GM12878 (cell line): Measurements from ENCODE around the gene SENP8. TPM values are rescaled to one million over a fixed set of nuclear protein-coding genes. Genes with fewer than 3 reads are reported as not detected.

Source experiments
- ATAC-seq: fragments of 200-7000 bp; cut with Tn5 transposase; 3 replicates; pipeline ENCODE4 v1.9.1; 2020; ENCODE audit warnings: mild to moderate bottlenecking, moderate library complexity
- BruUV-seq: library from RNA; stranded (reverse); fragments of 400-500 nt; replicated peaks from 2 replicates; lab custom pipeline; 2021; lab: Mats Ljungman, UMichigan
- CTCF ChIA-PET: fragments of 300-600 bp; sonication (Branson Sonifier 250); formaldehyde crosslinking; extraction: SDS; loops from one replicate; lab custom pipeline; 2021; ENCODE audit warnings: inconsistent platforms; lab: Yijun Ruan, JAX
- POLR2A ChIA-PET: fragments of 350-600 bp; formaldehyde crosslinking; extraction: SDS; loops from one replicate; lab custom pipeline; 2021; ENCODE audit warnings: inconsistent platforms; lab: Charles Lee
- RAD21 ChIA-PET: fragments of 300-600 bp; sonication (Branson Sonifier 250); formaldehyde crosslinking; loops from one replicate; lab custom pipeline; 2023; ENCODE audit warnings: antibody characterized with exemption; ENCODE audit not compliant: unreplicated experiment; lab: Charles Lee
- SMC1A ChIA-PET: fragments of 300-600 bp; sonication (Branson Sonifier 250); formaldehyde crosslinking; loops from one replicate; lab custom pipeline; 2023; ENCODE audit not compliant: unreplicated experiment, uncharacterized antibody; lab: Charles Lee
- DNase-seq: peaks from one replicate; pipeline ENCODE4 v3.0.0-alpha.2; 2011; ENCODE audit warnings: low read depth, low spot score
- FAIRE-seq: peaks from 3 replicates; lab custom pipeline; 2011; peaks lifted over from hg19 to GRCh38; lab: Jason Lieb, UNC
- H2AFZ ChIP-seq: 2 replicates; pipeline ENCODE4 v1.6.0; 2011; ENCODE audit warnings: low read depth, low read length, control low read depth; ENCODE audit not compliant: control insufficient read depth
- H3K27ac ChIP-seq: 2 replicates; pipeline ENCODE4 v1.5.1; 2011; ENCODE audit warnings: control low read depth; ENCODE audit not compliant: control insufficient read depth, insufficient read depth
- H3K27me3 ChIP-seq, 2 experiments: replicated peaks in 1 of 2; 2 replicates each; pipeline versions ENCODE4 v1.6.0 to v1.6.1; 2011; ENCODE audit warnings: low read length in 1 of 2; ENCODE audit not compliant: control insufficient read depth in 2 of 2, insufficient read depth in 2 of 2
- H3K36me3 ChIP-seq, 2 experiments: 2 replicates each; pipeline ENCODE4 v1.5.1; 2011; ENCODE audit warnings: low read length in 1 of 2; ENCODE audit not compliant: control insufficient read depth in 2 of 2, insufficient read depth in 2 of 2
- H3K4me1 ChIP-seq: 2 replicates; pipeline ENCODE4 v1.6.1; 2011; ENCODE audit warnings: mild to moderate bottlenecking, low read length, moderate library complexity, mixed read lengths; ENCODE audit not compliant: control insufficient read depth, insufficient read depth
- H3K4me2 ChIP-seq: 2 replicates; pipeline ENCODE4 v1.6.0; 2011; ENCODE audit warnings: control low read depth; ENCODE audit not compliant: control insufficient read depth, insufficient read depth
- H3K4me3 ChIP-seq: fragments of 200-600 bp; sonication (generic); 2 replicates; pipeline ENCODE4 v1.5.1; 2016
- H3K79me2 ChIP-seq: 2 replicates; pipeline ENCODE4 v1.6.0; 2011; ENCODE audit warnings: low read length; ENCODE audit not compliant: control insufficient read depth, insufficient read depth
- H3K9ac ChIP-seq: 2 replicates; pipeline ENCODE4 v1.8.0; 2011; ENCODE audit warnings: low read length, control low read depth, mixed read lengths; ENCODE audit not compliant: control insufficient read depth, insufficient read depth
- H3K9me3 ChIP-seq: replicated peaks from 3 replicates; pipeline ENCODE4 v1.5.1; 2011; ENCODE audit warnings: mild to moderate bottlenecking, low read length; ENCODE audit not compliant: control insufficient read depth, insufficient read depth
- H4K20me1 ChIP-seq: 2 replicates; pipeline ENCODE4 v1.6.0; 2011; ENCODE audit not compliant: control insufficient read depth, insufficient read depth
- CREB1 ChIP-seq: IDR thresholded peaks from 2 replicates; pipeline ENCODE4 v1.6.1; 2012; ENCODE audit warnings: low read depth, mild to moderate bottlenecking, inconsistent platforms
- E4F1 ChIP-seq: fragments of 450-650 bp; IDR thresholded peaks from 2 replicates; pipeline ENCODE4 v1.6.1; 2018; ENCODE audit warnings: borderline replicate concordance, mild to moderate bottlenecking; ENCODE audit not compliant: partially characterized antibody
- HCFC1 ChIP-seq: fragments of 150-350 bp; IDR thresholded peaks from 2 replicates; pipeline ENCODE4 v1.6.1; 2014; ENCODE audit warnings: low read length
- RFX5 ChIP-seq: IDR thresholded peaks from 2 replicates; pipeline ENCODE4 v1.6.1; 2011; ENCODE audit warnings: low read depth, low read length, improper control_type of control experiment
- YBX1 ChIP-seq: fragments of 450-650 bp; IDR thresholded peaks from 2 replicates; pipeline ENCODE4 v1.6.1; 2016; ENCODE audit warnings: antibody characterized with exemption
- ZNF622 ChIP-seq: fragments of 450-650 bp; IDR thresholded peaks from 2 replicates; pipeline ENCODE4 v1.6.1; 2017; ENCODE audit warnings: mild to moderate bottlenecking, inconsistent platforms
- WGBS: methylation state at CpG from one replicate; pipeline ENCODE4 v1.1.6; 2016; ENCODE audit warnings: low lambda C conversion rate; ENCODE audit not compliant: insufficient replicate concordance, insufficient coverage; ENCODE audit errors: missing lambda C conversion rate; 5-methylcytosine and 5-hydroxymethylcytosine counted together
- in situ Hi-C: fragments of 300-500 bp; cut with MboI; formaldehyde crosslinking; loops from 9 replicates; pipeline ENCODE4 v1.14.3; 2018; ENCODE audit warnings: mixed read lengths
- intact Hi-C: fragments of 100-400 bp; cut with micrococcal nuclease; formaldehyde crosslinking; loops from one replicate; pipeline ENCODE4 v1.14.2; 2022; ENCODE audit not compliant: unreplicated experiment
- polyA plus RNA-seq, 11 experiments: library from polyadenylated mRNA; depleted of rRNA in 4 of 11; unstranded in 6 of 11; stranded (reverse) in 5 of 11; fragments of >200 nt; fragmentation: Nextera tagmentation in 4 of 11; fragmentation: Illumina TruSeq in 1 of 11; extraction: Ambion mirVana in 4 of 11; extraction: Trizol in 1 of 11; gene quantifications; 1 replicate in 1 of 11; 2 replicates in 10 of 11; pipeline versions ENCODE4 v1.2.1 to v1.2.3, GENCODE V29; 2011 to 2016; ENCODE audit warnings: inconsistent platforms in 2 of 11, missing spikeins in 2 of 11, low read depth in 1 of 11
- total RNA-seq, 4 experiments: library from RNA; depleted of rRNA in 3 of 4; stranded (reverse); fragments of >200 nt in 3 of 4; fragmentation: Illumina TruSeq in 1 of 4; extraction: Trizol in 1 of 4; gene quantifications; 2 replicates each; pipeline versions ENCODE4 v1.2.1 to v1.2.3, GENCODE V29; 2013 to 2021
- TF ChIP-seq, protein P1 (sequence below): fragments of 450-650 bp; formaldehyde crosslinking; IDR thresholded peaks from 2 replicates; pipeline ENCODE4 v1.4.0; 2022; ENCODE audit warnings: mild to moderate bottlenecking, moderate library complexity

The SENP8 gene
- total and polyA plus RNA-seq, 10 of the 15 experiments (the other 5 are each of a cell fraction or from before 2014, with no cell fraction given), result 0.87 to 5.6 (median 2.2) TPM

GRCh38 chr15:72112116-72112515 is 6.1 kb upstream of the SENP8 start:
- no peak overlapping the region for H3K9ac ChIP-seq
- H3K4me2 ChIP-seq, result no peak overlapping the region
- H3K27ac ChIP-seq, result no peak overlapping the region
- H3K4me3 ChIP-seq, result no peak overlapping the region
- CTCF ChIA-PET, result interaction anchor here (2.1 kb wide), 1 partner anchor 44 kb away, joined by 13 read pairs; no protein-coding TSS in a partner anchor
- POLR2A ChIA-PET, result interaction anchor here (0.7 to 1.6 kb wide), 2 partner anchors 9 to 27 kb away, joined by 3 to 4 read pairs; no protein-coding TSS in a partner anchor
- BruUV-seq, result no TSS peak
- intact Hi-C loops, result no loop called here
- no peaks in the 10 kb centered on the region for H3K9me3 ChIP-seq
- RAD21 ChIA-PET, result interaction anchor here (0.9 to 2.0 kb wide), 7 partner anchors 19 to 221 kb away, joined by 3 to 9 read pairs (median 4); no protein-coding TSS in a partner anchor
- H3K79me2 ChIP-seq, result peaks cover 18% of the 10 kb centered on the region
- WGBS, result 75% methylated on average over 2 of the region's 2 CpGs
- no peaks in the 10 kb centered on the region for H4K20me1 ChIP-seq
- no peak for DNase-seq
- SMC1A ChIA-PET, result interaction anchor here (0.7 to 1.9 kb wide), 9 partner anchors 20 to 382 kb away, joined by 3 to 7 read pairs (median 3); no protein-coding TSS in a partner anchor
- TF ChIP-seq YBX1 (no peak), E4F1 (no peak), ZNF622 (no peak), CREB1 (no peak), HCFC1 (no peak), RFX5 (no peak)
- TF ChIP-seq, protein P1, sequence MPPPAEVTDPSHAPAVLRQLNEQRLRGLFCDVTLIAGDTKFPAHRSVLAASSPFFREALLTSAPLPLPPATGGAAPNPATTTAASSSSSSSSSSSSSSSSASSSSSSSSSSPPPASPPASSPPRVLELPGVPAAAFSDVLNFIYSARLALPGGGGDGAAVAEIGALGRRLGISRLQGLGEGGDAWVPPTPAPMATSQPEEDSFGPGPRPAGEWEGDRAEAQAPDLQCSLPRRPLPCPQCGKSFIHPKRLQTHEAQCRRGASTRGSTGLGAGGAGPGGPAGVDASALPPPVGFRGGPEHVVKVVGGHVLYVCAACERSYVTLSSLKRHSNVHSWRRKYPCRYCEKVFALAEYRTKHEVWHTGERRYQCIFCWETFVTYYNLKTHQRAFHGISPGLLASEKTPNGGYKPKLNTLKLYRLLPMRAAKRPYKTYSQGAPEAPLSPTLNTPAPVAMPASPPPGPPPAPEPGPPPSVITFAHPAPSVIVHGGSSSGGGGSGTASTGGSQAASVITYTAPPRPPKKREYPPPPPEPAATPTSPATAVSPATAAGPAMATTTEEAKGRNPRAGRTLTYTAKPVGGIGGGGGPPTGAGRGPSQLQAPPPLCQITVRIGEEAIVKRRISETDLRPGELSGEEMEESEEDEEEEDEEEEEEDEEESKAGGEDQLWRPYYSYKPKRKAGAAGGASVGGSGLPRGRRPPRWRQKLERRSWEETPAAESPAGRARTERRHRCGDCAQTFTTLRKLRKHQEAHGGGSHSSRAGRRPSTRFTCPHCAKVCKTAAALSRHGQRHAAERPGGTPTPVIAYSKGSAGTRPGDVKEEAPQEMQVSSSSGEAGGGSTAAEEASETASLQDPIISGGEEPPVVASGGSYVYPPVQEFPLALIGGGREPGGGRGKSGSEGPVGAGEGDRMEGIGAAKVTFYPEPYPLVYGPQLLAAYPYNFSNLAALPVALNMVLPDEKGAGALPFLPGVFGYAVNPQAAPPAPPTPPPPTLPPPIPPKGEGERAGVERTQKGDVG (CRISPR knock-in tag), result no peak
- in situ Hi-C loops, result no loop called here
- ATAC-seq, result no peak
- H3K27me3 ChIP-seq, result no peaks in the 10 kb centered on the region
- peaks cover 4% of the 10 kb centered on the region; the same call in 1 of the 2 replicates for H3K4me1 ChIP-seq
- H2AFZ ChIP-seq, result no peak overlapping the region
- no peak for FAIRE-seq
- no peaks in the 10 kb centered on the region for H3K36me3 ChIP-seq
